H1 (cell line): Measurements from ENCODE around the gene SRR. TPM values are rescaled to one million over a fixed set of nuclear protein-coding genes. Genes with fewer than 3 reads are reported as not detected.

Source experiments
- CTCF ChIA-PET: fragments of 300-600 bp; sonication (Branson Sonifier 250); formaldehyde crosslinking; loops from one replicate; lab custom pipeline; 2021; ENCODE audit not compliant: partially characterized antibody; lab: Charles Lee
- POLR2A ChIA-PET: fragments of 300-600 bp; sonication (Branson Sonifier 250); formaldehyde crosslinking; loops from one replicate; lab custom pipeline; 2021; ENCODE audit warnings: inconsistent platforms; ENCODE audit not compliant: partially characterized antibody; lab: Charles Lee
- DNase-seq, 2 experiments: peaks; one replicate each; pipeline versions ENCODE4 v3.0.0 to v3.0.0-alpha.2; 2010 to 2022; ENCODE audit warnings: low spot score in 2 of 2, low read depth in 1 of 2, mixed read lengths in 1 of 2
- FAIRE-seq: peaks from 2 replicates; lab custom pipeline; 2011; peaks lifted over from hg19 to GRCh38; lab: Jason Lieb, UNC
- H2AFZ ChIP-seq: 2 replicates; pipeline ENCODE4 v1.8.1; 2012; ENCODE audit warnings: low read length, inconsistent platforms
- H2AK5ac ChIP-seq: 2 replicates; pipeline ENCODE4 v1.6.1; 2013; ENCODE audit warnings: low read depth, low read length
- H2BK120ac ChIP-seq: replicated peaks from 2 replicates; pipeline ENCODE3; 2013; ENCODE audit warnings: low read depth, low read length, inconsistent platforms
- H2BK12ac ChIP-seq: 2 replicates; pipeline ENCODE4 v1.6.1; 2013; ENCODE audit warnings: low read depth, low read length
- H2BK15ac ChIP-seq: 2 replicates; pipeline ENCODE4 v1.6.1; 2013; ENCODE audit warnings: low read length
- H2BK20ac ChIP-seq: 2 replicates; pipeline ENCODE4 v1.6.1; 2013; ENCODE audit warnings: low read length
- H2BK5ac ChIP-seq: 2 replicates; pipeline ENCODE4 v1.6.1; 2013; ENCODE audit warnings: low read depth, low read length
- H3K14ac ChIP-seq: 2 replicates; pipeline ENCODE4 v1.6.1; 2013; ENCODE audit warnings: inconsistent platforms; ENCODE audit not compliant: insufficient read length
- H3K18ac ChIP-seq: 2 replicates; pipeline ENCODE4 v1.6.1; 2013; ENCODE audit warnings: low read length; ENCODE audit errors: extremely low read depth
- H3K23ac ChIP-seq: 2 replicates; pipeline ENCODE4 v1.6.1; 2013; ENCODE audit warnings: inconsistent platforms; ENCODE audit not compliant: insufficient read length
- H3K23me2 ChIP-seq: 2 replicates; pipeline ENCODE4 v1.6.1; 2013; ENCODE audit warnings: low read depth, low read length
- H3K27ac ChIP-seq: 2 replicates; pipeline ENCODE4 v1.6.1; 2011; ENCODE audit warnings: low read depth, low read length, inconsistent platforms
- H3K27me3 ChIP-seq, 4 experiments: replicated peaks in 1 of 4; 1 replicate in 1 of 4; 2 replicates in 3 of 4; pipeline versions ENCODE4 v1.6.1 to v1.8.1; 2011 to 2013; ENCODE audit warnings: low read length in 3 of 4, mild to moderate bottlenecking in 3 of 4, inconsistent platforms in 2 of 4, mixed read lengths in 2 of 4, moderate library complexity in 1 of 4; ENCODE audit not compliant: control insufficient read depth in 3 of 4, insufficient read depth in 3 of 4; ENCODE audit errors: extremely low read depth in 1 of 4
- H3K36me3 ChIP-seq, 4 experiments: 2 replicates each; pipeline versions ENCODE4 v1.6.1 to v1.8.1; 2011 to 2013; ENCODE audit warnings: mild to moderate bottlenecking in 4 of 4, low read length in 3 of 4, moderate library complexity in 2 of 4, control low read depth in 1 of 4, inconsistent platforms in 1 of 4; ENCODE audit not compliant: insufficient read depth in 4 of 4, control insufficient read depth in 2 of 4
- H3K4ac ChIP-seq: replicated peaks from 2 replicates; pipeline ENCODE3; 2013; ENCODE audit warnings: low read length, low read depth, mixed read lengths, inconsistent platforms; ENCODE audit not compliant: insufficient read length
- H3K4me1 ChIP-seq, 4 experiments: replicated peaks in 1 of 4; 1 replicate in 1 of 4; 2 replicates in 3 of 4; pipeline versions ENCODE4 v1.6.1 to v1.8.1; 2011 to 2013; ENCODE audit warnings: low read length in 3 of 4, inconsistent platforms in 2 of 4, mixed read lengths in 1 of 4; ENCODE audit not compliant: insufficient read depth in 4 of 4, control insufficient read depth in 3 of 4
- H3K4me2 ChIP-seq, 2 experiments: 2 replicates each; pipeline versions ENCODE4 v1.6.1 to v1.8.1; 2011 to 2013; ENCODE audit warnings: low read depth in 2 of 2, low read length in 2 of 2, control low read depth in 1 of 2, inconsistent platforms in 1 of 2, mild to moderate bottlenecking in 1 of 2; ENCODE audit not compliant: insufficient read depth in 1 of 2
- H3K4me3 ChIP-seq, 4 experiments: fragments of 200-600, 300-600 bp in 1 of 4; sonication (generic), shearing (Covaris generic), sonication (Bioruptor Twin) in 1 of 4; 2 replicates each; pipeline versions ENCODE4 v1.5.1 to v1.8.1; 2011 to 2016; ENCODE audit warnings: low read length in 4 of 4, low read depth in 3 of 4, control low read depth in 2 of 4, inconsistent platforms in 2 of 4, mild to moderate bottlenecking in 2 of 4, mixed read lengths in 1 of 4, moderate library complexity in 1 of 4; ENCODE audit not compliant: insufficient read depth in 2 of 4; ENCODE audit errors: extremely low read depth in 1 of 4
- H3K56ac ChIP-seq: replicated peaks from 2 replicates; pipeline ENCODE3; 2013; ENCODE audit warnings: low read depth, mild to moderate bottlenecking, mixed read lengths, low read length, inconsistent platforms; ENCODE audit not compliant: insufficient read length
- H3K79me1 ChIP-seq: 2 replicates; pipeline ENCODE4 v1.6.1; 2013; ENCODE audit warnings: low read depth, low read length, control low read depth
- H3K79me2 ChIP-seq, 2 experiments: 2 replicates each; pipeline versions ENCODE4 v1.6.1 to v1.8.1; 2012 to 2013; ENCODE audit warnings: low read length in 2 of 2, mild to moderate bottlenecking in 2 of 2, inconsistent platforms in 1 of 2; ENCODE audit not compliant: insufficient read depth in 2 of 2, control insufficient read depth in 1 of 2
- H3K9ac ChIP-seq, 4 experiments: replicated peaks in 1 of 4; 1 replicate in 1 of 4; 2 replicates in 3 of 4; pipeline versions ENCODE4 v1.6.1 to v1.8.1; 2011 to 2013; ENCODE audit warnings: low read depth in 3 of 4, low read length in 3 of 4, control low read depth in 2 of 4, mild to moderate bottlenecking in 2 of 4, moderate library complexity in 2 of 4, inconsistent platforms in 1 of 4; ENCODE audit errors: extremely low read depth in 1 of 4
- H3K9me3 ChIP-seq, 2 experiments: 2 replicates each; pipeline versions ENCODE4 v1.6.1 to v1.8.1; 2012 to 2013; ENCODE audit warnings: mild to moderate bottlenecking in 2 of 2, moderate library complexity in 2 of 2, control low read depth in 1 of 2, inconsistent platforms in 1 of 2, low read depth in 1 of 2, low read length in 1 of 2, mixed read lengths in 1 of 2; ENCODE audit not compliant: insufficient read depth in 2 of 2
- H4K20me1 ChIP-seq, 2 experiments: replicated peaks in 1 of 2; 2 replicates each; pipeline versions ENCODE3 to v1.8.1; 2011 to 2013; ENCODE audit warnings: inconsistent platforms in 2 of 2, low read length in 2 of 2, mild to moderate bottlenecking in 1 of 2; ENCODE audit not compliant: insufficient read depth in 2 of 2, control insufficient read depth in 1 of 2
- H4K5ac ChIP-seq: 2 replicates; pipeline ENCODE4 v1.6.1; 2013; ENCODE audit warnings: low read length, low read depth, mixed read lengths, inconsistent platforms; ENCODE audit not compliant: insufficient read length
- H4K8ac ChIP-seq: 2 replicates; pipeline ENCODE4 v1.8.0; 2013; ENCODE audit warnings: mild to moderate bottlenecking, moderate library complexity, low read length, inconsistent platforms; ENCODE audit not compliant: insufficient read depth; ENCODE audit errors: extremely low read depth
- H4K91ac ChIP-seq: replicated peaks from 2 replicates; pipeline ENCODE3; 2013; ENCODE audit warnings: low read length, mixed read lengths, inconsistent platforms; ENCODE audit not compliant: insufficient read length
- EZH2 ChIP-seq: fragments of 200-600 bp; sonication (generic); IDR thresholded peaks from 2 replicates; pipeline ENCODE4 v1.7.1; 2012; ENCODE audit warnings: low read depth, mild to moderate bottlenecking, moderate library complexity, low read length, inconsistent platforms; ENCODE audit not compliant: severe bottlenecking
- GABPA ChIP-seq: IDR thresholded peaks from 2 replicates; pipeline ENCODE4 v1.6.1; 2011; ENCODE audit warnings: mild to moderate bottlenecking, low read length, moderate library complexity, borderline replicate concordance; ENCODE audit not compliant: insufficient read depth
- TAF1 ChIP-seq: IDR thresholded peaks from 2 replicates; pipeline ENCODE4 v1.6.1; 2011; ENCODE audit warnings: mild to moderate bottlenecking, low read depth, low read length
- WGBS, 2 experiments: shearing (Covaris generic) in 1 of 2; methylation state at CpG; one replicate each; pipeline versions ENCODE4 v1.1.6 to v1.1.7; 2013 to 2015; ENCODE audit warnings: low lambda C conversion rate in 2 of 2, mixed read lengths in 2 of 2, inconsistent platforms in 1 of 2, low coverage in 1 of 2, missing lambda C conversion rate in 1 of 2; ENCODE audit not compliant: insufficient replicate concordance in 2 of 2, insufficient coverage in 1 of 2, insufficient read length in 1 of 2; ENCODE audit errors: extremely low coverage in 1 of 2, missing lambda C conversion rate in 1 of 2; 5-methylcytosine and 5-hydroxymethylcytosine counted together
- polyA plus RNA-seq, 7 experiments: library from polyadenylated mRNA; depleted of rRNA in 3 of 7; stranded (reverse) in 5 of 7; unstranded in 2 of 7; fragments of >200 nt in 5 of 7; fragments of 200-250 nt in 2 of 7; gene quantifications; 1 replicate in 5 of 7; 2 replicates in 1 of 7; 4 replicates in 1 of 7; pipeline versions ENCODE4 v1.2.1 to v1.2.3, GENCODE V29; 2011 to 2013; ENCODE audit warnings: missing spikeins in 2 of 7, mixed read lengths in 2 of 7
- total RNA-seq: library from RNA; stranded (reverse); fragmentation: NEBNext Ultra II Directional; extraction: Animal tissue kit (Norgen Biotek cat#: 25700); gene quantifications from 2 replicates; pipeline ENCODE4 v1.2.1, GENCODE V29; 2021
- TF ChIP-seq, protein P1 (sequence below): IDR thresholded peaks from 2 replicates; pipeline ENCODE4 v1.6.1; 2011; ENCODE audit warnings: low read depth, mild to moderate bottlenecking, low read length; ENCODE audit not compliant: insufficient read depth

The SRR gene
- total and polyA plus RNA-seq, 2 of the 8 experiments (the other 6 are each of a cell fraction or from before 2014, with no cell fraction given) = 3.6 to 4.5 TPM

DNA sequence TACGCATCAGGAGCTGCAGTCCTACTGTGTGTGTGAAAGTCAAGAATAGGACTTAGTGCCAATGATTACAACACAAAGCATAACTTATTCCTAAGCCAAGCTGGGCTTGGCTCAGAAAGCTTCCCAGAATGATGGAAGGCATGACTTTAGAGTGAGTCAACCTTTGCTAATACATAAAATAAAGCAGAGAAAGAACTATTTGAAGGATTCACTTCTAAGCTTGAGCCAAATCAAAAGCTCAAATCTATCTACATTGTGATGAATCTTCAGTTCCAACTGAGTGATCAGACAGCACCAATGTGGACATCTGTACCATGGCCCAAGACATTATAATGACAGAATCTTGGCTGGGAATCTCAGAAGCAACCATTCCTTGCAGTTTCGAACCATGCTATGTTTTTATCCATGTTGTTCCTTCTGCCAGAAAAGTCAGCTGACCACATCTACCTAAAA is 41.6 kb upstream of the SRR start:
- CTCF ChIA-PET = interaction anchor here (1.3 kb wide), 1 partner anchor 30 kb away, joined by 3 read pairs; no protein-coding TSS in a partner anchor
- no peak overlapping the region for H4K8ac ChIP-seq
- DNase-seq (no peak), FAIRE-seq (no peak)
- no peaks in the 10 kb centered on the region for H3K27me3 ChIP-seq
- no peaks in the 10 kb centered on the region for H3K4me1 ChIP-seq
- H3K79me2 ChIP-seq = no peaks in the 10 kb centered on the region
- H3K9ac ChIP-seq = no peak overlapping the region
- H3K23ac ChIP-seq = no peak overlapping the region
- H2BK20ac ChIP-seq = no peak overlapping the region
- no peak overlapping the region for H3K14ac ChIP-seq
- H3K18ac ChIP-seq = no peak overlapping the region
- WGBS, 2 experiments = 94% methylated on average over 2 of the region's 2 CpGs; no CpG with 5 or more reads in 1 of the 2 experiments
- no peak overlapping the region for H3K4me2 ChIP-seq
- no peak overlapping the region for H4K5ac ChIP-seq
- no peak overlapping the region for H2BK12ac ChIP-seq
- H3K36me3 ChIP-seq = no peaks in the 10 kb centered on the region
- no peak overlapping the region for H3K56ac ChIP-seq
- H3K27ac ChIP-seq = no peak overlapping the region
- H4K91ac ChIP-seq = no peak overlapping the region
- POLR2A ChIA-PET = interaction anchor here (0.6 to 1.8 kb wide), 3 partner anchors 9 to 74 kb away, joined by 3 to 4 read pairs (median 3); partner anchors contain the start of gene TSR1
- H3K4ac ChIP-seq = no peak overlapping the region
- H2BK5ac ChIP-seq = no peak overlapping the region
- H3K4me3 ChIP-seq = no peak overlapping the region
- H2BK120ac ChIP-seq = no peak overlapping the region
- H4K20me1 ChIP-seq = peaks cover 1 to 4% of the 10 kb centered on the region in 2 experiments
- no peak overlapping the region for H2BK15ac ChIP-seq
- H3K9me3 ChIP-seq = no peaks in the 10 kb centered on the region
- H2AK5ac ChIP-seq = no peak overlapping the region
- no peaks in the 10 kb centered on the region for H3K23me2 ChIP-seq
- no peaks in the 10 kb centered on the region for H3K79me1 ChIP-seq
- no peak for TF ChIP-seq TAF1
- no peak for TF ChIP-seq GABPA
- no peak for TF ChIP-seq EZH2
- TF ChIP-seq, protein P1, sequence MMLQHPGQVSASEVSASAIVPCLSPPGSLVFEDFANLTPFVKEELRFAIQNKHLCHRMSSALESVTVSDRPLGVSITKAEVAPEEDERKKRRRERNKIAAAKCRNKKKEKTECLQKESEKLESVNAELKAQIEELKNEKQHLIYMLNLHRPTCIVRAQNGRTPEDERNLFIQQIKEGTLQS = no peak
- TF ChIP-seq, all 59 proteins: peak for 0
- no peak overlapping the region for H2AFZ ChIP-seq
